PC-3 (cell line): ENCODE results near the gene NXPH4. TPM values are rescaled to one million over a fixed set of nuclear protein-coding genes. Genes with fewer than 3 reads are reported as not detected.

ENCODE experiments used
- ATAC-seq: fragments of 200-7000 bp; cut with Tn5 transposase; 2 replicates; pipeline ENCODE4 v1.9.1; 2020; ENCODE audit warnings: mild to moderate bottlenecking, moderate library complexity
- BruUV-seq: library from RNA; stranded (reverse); fragments of 400-500 nt; replicated peaks from 2 replicates; lab custom pipeline; 2021; lab: Mats Ljungman, UMichigan
- CTCF ChIA-PET: fragments of 300-600 bp; sonication (Branson Sonifier 250); formaldehyde crosslinking; loops from one replicate; lab custom pipeline; 2022; ENCODE audit warnings: antibody characterized with exemption; lab: Charles Lee
- POLR2A ChIA-PET: fragments of 300-600 bp; sonication (Branson Sonifier 250); formaldehyde crosslinking; loops from one replicate; lab custom pipeline; 2022; ENCODE audit warnings: antibody characterized with exemption; ENCODE audit not compliant: unreplicated experiment; lab: Charles Lee
- DNase-seq: peaks from one replicate; pipeline ENCODE4 v3.0.0-alpha.2; 2015
- H2AFZ ChIP-seq: fragments of 300-600 bp; sonication (generic); 2 replicates; pipeline ENCODE4 v1.6.0; 2016; ENCODE audit warnings: antibody characterized with exemption, low read length
- H3F3A ChIP-seq: fragments of 300-600 bp; sonication (generic); one replicate; pipeline ENCODE4 v1.6.0; 2017; ENCODE audit warnings: antibody characterized with exemption, low read length, control low read depth, mild to moderate bottlenecking; ENCODE audit not compliant: unreplicated experiment
- H3K27ac ChIP-seq: fragments of 300-600 bp; sonication (generic); 2 replicates; pipeline ENCODE4 v1.5.1; 2016; ENCODE audit warnings: mild to moderate bottlenecking, low read length
- H3K27me3 ChIP-seq: fragments of 300-600 bp; sonication (generic); 2 replicates; pipeline ENCODE4 v1.6.1; 2016; ENCODE audit warnings: low read length, mixed read lengths
- H3K36me3 ChIP-seq: fragments of 300-600 bp; sonication (generic); 2 replicates; pipeline ENCODE4 v1.6.1; 2016; ENCODE audit warnings: low read depth, mixed run types, low read length, mixed read lengths
- H3K4me1 ChIP-seq: fragments of 300-600 bp; sonication (generic); 2 replicates; pipeline ENCODE4 v1.5.1; 2016; ENCODE audit warnings: low read length; ENCODE audit not compliant: insufficient read depth
- H3K4me2 ChIP-seq: fragments of 300-600 bp; sonication (generic); 2 replicates; pipeline ENCODE4 v1.6.0; 2016; ENCODE audit warnings: low read length
- H3K4me3 ChIP-seq: fragments of 300-600 bp; sonication (generic); 2 replicates; pipeline ENCODE4 v1.5.1; 2016; ENCODE audit warnings: mild to moderate bottlenecking, low read length, mixed read lengths
- H3K79me2 ChIP-seq: fragments of 300-600 bp; sonication (generic); 2 replicates; pipeline ENCODE4 v1.6.1; 2017; ENCODE audit warnings: low read length, mixed read lengths
- H3K9ac ChIP-seq: fragments of 300-600 bp; sonication (generic); 2 replicates; pipeline ENCODE4 v1.6.0; 2016; ENCODE audit warnings: mild to moderate bottlenecking, low read length
- H3K9me2 ChIP-seq: fragments of 300-600 bp; sonication (generic); replicated peaks from 2 replicates; pipeline ENCODE4 v1.6.1; 2016; ENCODE audit warnings: mixed run types, low read length, mixed read lengths
- H3K9me3 ChIP-seq: fragments of 300-600 bp; sonication (generic); 2 replicates; pipeline ENCODE4 v1.6.1; 2016; ENCODE audit warnings: low read length, mixed read lengths
- H4K20me1 ChIP-seq: fragments of 300-600 bp; sonication (generic); 2 replicates; pipeline ENCODE4 v1.6.1; 2016; ENCODE audit warnings: low read length, mixed read lengths
- EZH2 ChIP-seq: fragments of 300-600 bp; sonication (generic); IDR thresholded peaks from one replicate; pipeline ENCODE4 v1.6.1; 2017; ENCODE audit warnings: antibody characterized with exemption, mild to moderate bottlenecking, low read length; ENCODE audit not compliant: unreplicated experiment
- EZH2phosphoT487 ChIP-seq: fragments of 300-600 bp; sonication (generic); IDR thresholded peaks from 2 replicates; pipeline ENCODE4 v1.6.1; 2018; ENCODE audit warnings: mild to moderate bottlenecking, antibody characterized with exemption, low read length, borderline replicate concordance
- intact Hi-C: fragments of 100-400 bp; cut with micrococcal nuclease; formaldehyde crosslinking; loops from 2 replicates; pipeline ENCODE4 v1.9.0; 2023
- total RNA-seq: library from RNA; depleted of rRNA; stranded (reverse); fragments of >200 nt; gene quantifications from 2 replicates; pipeline ENCODE4 v1.2.3, GENCODE V29; 2014
- TF ChIP-seq, protein P1 (sequence below): fragments of 300-600 bp; sonication (generic); conservative IDR thresholded peaks from 2 replicates; pipeline ENCODE4 v1.5.1; 2017; ENCODE audit warnings: antibody characterized with exemption, low read depth, mild to moderate bottlenecking, low read length

NXPH4 gene
- total RNA-seq, 1 experiment from 2014 or later: 15.1 TPM

DNA sequence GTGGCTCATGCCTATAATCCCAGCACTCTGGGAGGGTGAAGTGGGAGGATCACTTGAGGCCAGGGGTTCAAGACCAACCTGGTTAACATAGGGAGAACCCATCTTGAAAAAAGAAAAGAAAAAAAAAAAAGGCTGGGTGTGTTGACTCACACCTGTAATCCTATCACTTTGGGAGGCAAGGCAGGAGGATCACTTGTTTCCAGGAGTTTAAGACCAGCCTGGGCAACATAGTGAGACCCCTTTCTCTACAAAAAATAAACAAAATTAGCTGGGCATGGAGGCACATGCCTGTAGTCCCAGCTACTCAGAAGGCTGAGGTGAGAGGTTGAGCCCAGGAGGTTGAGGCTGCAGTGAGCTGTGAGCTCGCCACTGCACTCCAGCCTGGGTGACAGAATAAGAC lies 46.2 kb upstream of the NXPH4 start:
- DNase-seq (no peak), ATAC-seq (no peak)
- POLR2A ChIA-PET: no interaction called here
- Histone ChIP-seq H4K20me1 (no peaks in the 10 kb centered on the region), H3K79me2 (no peaks in the 10 kb centered on the region), H3K4me2 (no peak overlapping the region), H3K9me3 (no peaks in the 10 kb centered on the region), H3K9ac (no peak overlapping the region), H3F3A (peaks cover 2% of the 10 kb centered on the region), H3K9me2 (no peaks in the 10 kb centered on the region), H3K27me3 (no peaks in the 10 kb centered on the region), H3K36me3 (peaks cover 4% of the 10 kb centered on the region; the same call in 1 of the 2 replicates), H3K4me1 (peaks cover 30% of the 10 kb centered on the region), H2AFZ (no peak overlapping the region), H3K4me3 (no peak overlapping the region), H3K27ac (no peak overlapping the region)
- CTCF ChIA-PET: no interaction called here
- BruUV-seq: no TSS peak
- intact Hi-C loops: no loop called here
- TF ChIP-seq, protein P1, sequence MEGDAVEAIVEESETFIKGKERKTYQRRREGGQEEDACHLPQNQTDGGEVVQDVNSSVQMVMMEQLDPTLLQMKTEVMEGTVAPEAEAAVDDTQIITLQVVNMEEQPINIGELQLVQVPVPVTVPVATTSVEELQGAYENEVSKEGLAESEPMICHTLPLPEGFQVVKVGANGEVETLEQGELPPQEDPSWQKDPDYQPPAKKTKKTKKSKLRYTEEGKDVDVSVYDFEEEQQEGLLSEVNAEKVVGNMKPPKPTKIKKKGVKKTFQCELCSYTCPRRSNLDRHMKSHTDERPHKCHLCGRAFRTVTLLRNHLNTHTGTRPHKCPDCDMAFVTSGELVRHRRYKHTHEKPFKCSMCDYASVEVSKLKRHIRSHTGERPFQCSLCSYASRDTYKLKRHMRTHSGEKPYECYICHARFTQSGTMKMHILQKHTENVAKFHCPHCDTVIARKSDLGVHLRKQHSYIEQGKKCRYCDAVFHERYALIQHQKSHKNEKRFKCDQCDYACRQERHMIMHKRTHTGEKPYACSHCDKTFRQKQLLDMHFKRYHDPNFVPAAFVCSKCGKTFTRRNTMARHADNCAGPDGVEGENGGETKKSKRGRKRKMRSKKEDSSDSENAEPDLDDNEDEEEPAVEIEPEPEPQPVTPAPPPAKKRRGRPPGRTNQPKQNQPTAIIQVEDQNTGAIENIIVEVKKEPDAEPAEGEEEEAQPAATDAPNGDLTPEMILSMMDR: no peak
- TF ChIP-seq EZH2phosphoT487 (no peak), EZH2 (no peak)

DNA sequence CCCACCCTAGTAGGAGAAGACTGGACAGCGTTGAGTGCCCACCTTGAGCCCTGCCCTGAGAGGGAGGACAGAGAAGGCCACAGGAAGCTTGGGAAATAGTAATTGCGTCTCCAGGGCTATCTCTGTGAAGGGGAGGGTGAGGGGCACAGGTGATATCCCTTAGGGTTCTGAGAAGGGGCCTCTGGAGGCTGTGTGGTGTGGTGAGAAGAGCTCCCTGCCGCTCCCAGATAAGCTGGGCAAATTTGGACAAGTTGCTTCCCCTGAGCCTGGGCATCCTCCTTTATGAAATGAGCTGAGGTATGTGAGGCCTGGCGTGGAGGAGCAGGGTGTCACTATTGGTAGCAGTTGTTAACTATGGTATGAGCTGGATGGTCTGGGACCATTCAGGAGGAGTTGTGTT lies 45.7 kb upstream of the NXPH4 start:
- Histone ChIP-seq H3K4me1 (peaks cover 29% of the 10 kb centered on the region), H3K9me3 (no peaks in the 10 kb centered on the region), H3K9ac (no peak overlapping the region), H3K4me2 (no peak overlapping the region), H3K4me3 (no peak overlapping the region), H3K9me2 (no peaks in the 10 kb centered on the region), H3K27ac (no peak overlapping the region), H4K20me1 (no peaks in the 10 kb centered on the region), H3K79me2 (no peaks in the 10 kb centered on the region), H2AFZ (no peak overlapping the region), H3F3A (peaks cover 2% of the 10 kb centered on the region), H3K27me3 (no peaks in the 10 kb centered on the region), H3K36me3 (peaks cover 4% of the 10 kb centered on the region; the same call in 1 of the 2 replicates)
- intact Hi-C loops: no loop called here
- CTCF ChIA-PET: no interaction called here
- ATAC-seq (no peak), DNase-seq (no peak)
- POLR2A ChIA-PET: no interaction called here
- TF ChIP-seq EZH2phosphoT487: no peak
- TF ChIP-seq, protein P1: no peak
- TF ChIP-seq EZH2: no peak
- BruUV-seq: no TSS peak

DNA sequence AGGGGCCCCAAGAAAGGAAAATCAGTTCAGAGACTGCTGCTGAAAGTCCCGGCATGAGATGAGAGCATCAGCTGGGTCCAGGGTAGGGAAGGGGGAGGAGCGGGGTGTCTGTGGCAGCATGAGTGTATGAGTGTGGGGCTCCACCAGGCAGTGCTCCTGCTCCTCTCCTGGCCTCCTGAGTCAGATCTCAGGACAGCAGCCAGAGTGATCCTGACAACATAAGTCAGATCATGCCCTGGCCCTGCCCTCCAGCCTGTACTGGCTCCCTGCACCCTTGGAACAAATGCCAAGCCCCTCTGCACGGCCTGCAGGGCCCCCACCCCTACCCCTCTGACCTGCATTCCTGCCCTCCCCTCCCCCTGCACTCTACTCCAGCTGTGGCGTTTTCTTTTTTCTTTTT lies 44.9 kb upstream of the NXPH4 start:
- ATAC-seq (no peak), DNase-seq (no peak)
- Histone ChIP-seq H3K4me1 (peaks cover 26% of the 10 kb centered on the region), H3K9me3 (no peaks in the 10 kb centered on the region), H4K20me1 (no peaks in the 10 kb centered on the region), H3K27ac (no peak overlapping the region), H3K79me2 (no peaks in the 10 kb centered on the region), H3K4me3 (no peak overlapping the region), H3K9ac (no peak overlapping the region), H3K36me3 (peaks cover 4% of the 10 kb centered on the region; the same call in 1 of the 2 replicates), H2AFZ (no peak overlapping the region), H3F3A (peaks cover 2% of the 10 kb centered on the region), H3K4me2 (no peak overlapping the region), H3K9me2 (no peaks in the 10 kb centered on the region), H3K27me3 (no peaks in the 10 kb centered on the region)
- TF ChIP-seq EZH2phosphoT487 (no peak), EZH2 (no peak)
- TF ChIP-seq, protein P1: no peak
- no TSS peak for BruUV-seq
- intact Hi-C loops: no loop called here
- CTCF ChIA-PET: no interaction called here
- POLR2A ChIA-PET: no interaction called here
